ENCODE results near the gene TPD52L1. TPM values are rescaled to one million over a fixed set of nuclear protein-coding genes. Genes with fewer than 3 reads are reported as not detected.

Gene TPD52L1
- total and polyA plus RNA-seq, 2 of the 4 experiments (the other 2 are of a cell fraction) = 10.2 to 13.5 TPM

GRCh38 chr6:125273965-125274364 is 120.4 kb downstream of the TPD52L1 start:
- H2AK5ac ChIP-seq (ENCODE audit: low read depth, low read length) = no peak overlapping the region
- H3K56ac ChIP-seq (ENCODE audit: extremely low read depth, insufficient read depth, low read length) = no peak overlapping the region
- TF ChIP-seq SMC3 (IDR thresholded peaks at IDR 0.05; ENCODE audit: low read depth, low read length) (no peak), POLR2A (IDR thresholded peaks at IDR 0.05; ENCODE audit: low read depth, low read length) (no peak), RAD21 (IDR thresholded peaks at IDR 0.05; ENCODE audit: low read length) (no peak), CHD1 (IDR thresholded peaks at IDR 0.05; ENCODE audit: low read depth, low read length) (no peak), MAFK (IDR thresholded peaks at IDR 0.05; ENCODE audit: low read depth, low read length) (no peak), MXI1 (IDR thresholded peaks at IDR 0.05; ENCODE audit: borderline replicate concordance, low read depth, low read length) (no peak), FOS (IDR thresholded peaks at IDR 0.05; ENCODE audit: low read depth, low read length) (no peak), CTCF (conservative IDR thresholded peaks at IDR 0.05; ENCODE audit: low read depth, low read length) (no peak), ELK1 (IDR thresholded peaks at IDR 0.05; ENCODE audit: borderline replicate concordance, low read depth, low read length) (no peak), RCOR1 (IDR thresholded peaks at IDR 0.05; ENCODE audit: insufficient replicate concordance, low read length) (no peak), CEBPB (IDR thresholded peaks at IDR 0.05; ENCODE audit: low read depth, low read length) (no peak)
- H3K9ac ChIP-seq (ENCODE audit: low read depth, low read length) = no peak overlapping the region
- no peak overlapping the region for H2AK9ac ChIP-seq (replicated peaks; ENCODE audit: low read depth, low read length, poor library complexity)
- in situ Hi-C loops (cut with MboI; ENCODE audit: low sequenced_read_pairs) (loop anchor here (10.0 kb wide), 1 partner anchor 399 kb away; no protein-coding TSS in a partner anchor), dilution Hi-C loops (cut with HindIII; ENCODE audit: low sequenced_read_pairs, unreplicated experiment) (no loop called here), intact Hi-C loops (cut with micrococcal nuclease) (no loop called here)
- H3K9me1 ChIP-seq (ENCODE audit: insufficient read depth, low read length) = no peaks in the 10 kb centered on the region
- no peak overlapping the region for H2AFZ ChIP-seq (replicated peaks; ENCODE audit: low read length, poor library complexity)
- no peak overlapping the region for H3K4ac ChIP-seq (ENCODE audit: low read depth, low read length)
- H4K5ac ChIP-seq (ENCODE audit: low read depth, low read length) = no peak overlapping the region
- no peaks in the 10 kb centered on the region for H4K20me1 ChIP-seq (ENCODE audit: insufficient read depth, low read length)
- H3K36me3 ChIP-seq (ENCODE audit: control insufficient read depth, insufficient read depth, low read length) = peaks cover 26% of the 10 kb centered on the region
- no peak overlapping the region for H3K27ac ChIP-seq (ENCODE audit: insufficient read depth, low read length)
- CTCF ChIA-PET = no interaction called here
- H3K18ac ChIP-seq (ENCODE audit: low read depth, low read length) = no peak overlapping the region
- ATAC-seq (ENCODE audit: low read depth) (no peak), DNase-seq (peak; percentile 24)
- no peak overlapping the region for H2BK20ac ChIP-seq (ENCODE audit: low read depth, low read length)
- BruUV-seq (replicated peaks) = no TSS peak
- POLR2A ChIA-PET (ENCODE audit: unreplicated experiment) = no interaction called here
- no peak overlapping the region for H4K91ac ChIP-seq (ENCODE audit: insufficient read depth, low read depth, low read length)
- no peak overlapping the region for H4K8ac ChIP-seq (ENCODE audit: low read depth in 2 of 2, low read length in 2 of 2)
- no peaks in the 10 kb centered on the region for H3K9me3 ChIP-seq (ENCODE audit: control insufficient read depth, insufficient read depth, low read length)
- no peak overlapping the region for H2BK15ac ChIP-seq (ENCODE audit: low read depth, low read length)
- no peak overlapping the region for H3K4me2 ChIP-seq (ENCODE audit: low read depth, low read length)
- no peak overlapping the region for H3K14ac ChIP-seq (replicated peaks; ENCODE audit: low read depth, low read length)
- no peak overlapping the region for H2BK5ac ChIP-seq (ENCODE audit: low read depth, low read length, poor library complexity, severe bottlenecking)
- H3K79me1 ChIP-seq (ENCODE audit: low read depth in 1 of 2, low read length in 2 of 2) = peaks cover 3% of the 10 kb centered on the region in 2 experiments; a peak in 3 of 4 replicates
- no peak overlapping the region for H3K4me3 ChIP-seq (ENCODE audit: insufficient read depth, low read depth, low read length)
- H3K27me3 ChIP-seq (ENCODE audit: control insufficient read depth, insufficient read depth, low read length) = no peaks in the 10 kb centered on the region
- no peak overlapping the region for H3K23ac ChIP-seq (ENCODE audit: low read depth, low read length)
- no peak overlapping the region for H2BK120ac ChIP-seq (ENCODE audit: low read depth, low read length)
- H3K4me1 ChIP-seq (ENCODE audit: control insufficient read depth, insufficient read depth, low read length) = no peaks in the 10 kb centered on the region
- 100% methylated on average over 3 of the region's 7 CpGs; no CpG with 5 or more reads in 1 of the 2 experiments for WGBS, 2 experiments (ENCODE audit: extremely low coverage in 2 of 2, insufficient read length in 1 of 2)

Measured in IMR-90 (cell line).